ENCODE measurements around the gene PGLYRP4. TPM values are rescaled to one million over a fixed set of nuclear protein-coding genes. Genes with fewer than 3 reads are reported as not detected.

PGLYRP4 gene
- total and polyA plus RNA-seq, 2 of the 4 experiments (the other 2 are of a cell fraction) = not detected

- Histone ChIP-seq H3K27ac (ENCODE audit: insufficient read depth, low read length) (no peak overlapping the region), H2AK5ac (ENCODE audit: low read depth, low read length) (no peak overlapping the region), H3K4me3 (ENCODE audit: insufficient read depth, low read depth, low read length) (no peak overlapping the region), H2BK5ac (ENCODE audit: low read depth, low read length, poor library complexity, severe bottlenecking) (no peak overlapping the region), H4K91ac (ENCODE audit: insufficient read depth, low read depth, low read length) (no peak overlapping the region), H3K9me1 (ENCODE audit: insufficient read depth, low read length) (no peaks in the 10 kb centered on the region), H4K8ac (ENCODE audit: low read depth in 2 of 2, low read length in 2 of 2) (no peak overlapping the region), H3K4ac (ENCODE audit: low read depth, low read length) (no peak overlapping the region), H3K23ac (ENCODE audit: low read depth, low read length) (no peak overlapping the region), H3K36me3 (ENCODE audit: control insufficient read depth, insufficient read depth, low read length) (no peaks in the 10 kb centered on the region), H3K4me2 (ENCODE audit: low read depth, low read length) (no peak overlapping the region), H3K79me1 (ENCODE audit: low read depth in 1 of 2, low read length in 2 of 2) (no peaks in the 10 kb centered on the region), H3K4me1 (ENCODE audit: control insufficient read depth, insufficient read depth, low read length) (no peaks in the 10 kb centered on the region), H3K9ac (ENCODE audit: low read depth, low read length) (no peak overlapping the region), H3K18ac (ENCODE audit: low read depth, low read length) (no peak overlapping the region), H3K56ac (ENCODE audit: extremely low read depth, insufficient read depth, low read length) (no peak overlapping the region), H2AK9ac (replicated peaks; ENCODE audit: low read depth, low read length, poor library complexity) (no peak overlapping the region), H4K5ac (ENCODE audit: low read depth, low read length) (no peak overlapping the region), H2BK120ac (ENCODE audit: low read depth, low read length) (no peak overlapping the region), H3K14ac (replicated peaks; ENCODE audit: low read depth, low read length) (no peak overlapping the region), H3K9me3 (ENCODE audit: control insufficient read depth, insufficient read depth, low read length) (no peaks in the 10 kb centered on the region), H2BK20ac (ENCODE audit: low read depth, low read length) (no peak overlapping the region), H4K20me1 (ENCODE audit: insufficient read depth, low read length) (no peaks in the 10 kb centered on the region), H2AFZ (replicated peaks; ENCODE audit: low read length, poor library complexity) (no peak overlapping the region), H3K27me3 (ENCODE audit: control insufficient read depth, insufficient read depth, low read length) (peaks cover 4% of the 10 kb centered on the region; the same call in 1 of the 2 replicates), H2BK15ac (ENCODE audit: low read depth, low read length) (no peak overlapping the region)
- BruUV-seq (replicated peaks) = no TSS peak
- CTCF ChIA-PET = interaction anchor here (0.6 to 3.8 kb wide), 11 partner anchors 9 to 433 kb away, joined by 3 to 41 read pairs (median 4); no protein-coding TSS in a partner anchor
- WGBS, 2 experiments (ENCODE audit: extremely low coverage in 2 of 2, insufficient read length in 1 of 2) = 0% methylated on average over 1 of the region's 4 CpGs; no CpG with 5 or more reads in 1 of the 2 experiments
- dilution Hi-C loops (cut with HindIII; ENCODE audit: low sequenced_read_pairs, unreplicated experiment) (no loop called here), in situ Hi-C loops (cut with MboI; ENCODE audit: low sequenced_read_pairs) (no loop called here), intact Hi-C loops (cut with micrococcal nuclease) (loop anchor here (1.0 kb wide), 4 partner anchors 143 to 397 kb away; no protein-coding TSS in a partner anchor)
- POLR2A ChIA-PET (ENCODE audit: unreplicated experiment) = no interaction called here
- no peak for TF ChIP-seq USF2 (IDR thresholded peaks at IDR 0.05; ENCODE audit: low read depth, low read length)
- TF ChIP-seq CTCF (conservative IDR thresholded peaks at IDR 0.05; ENCODE audit: low read depth, low read length) = peak; percentile 92
- TF ChIP-seq SMC3 (IDR thresholded peaks at IDR 0.05; ENCODE audit: low read depth, low read length) = peak; percentile 72
- no peak for TF ChIP-seq CEBPB (IDR thresholded peaks at IDR 0.05; ENCODE audit: low read depth, low read length)
- no peak for TF ChIP-seq BHLHE40 (IDR thresholded peaks at IDR 0.05; ENCODE audit: low read depth, low read length)
- no peak for TF ChIP-seq RFX5 (IDR thresholded peaks at IDR 0.05; ENCODE audit: low read depth, low read length)
- no peak for TF ChIP-seq POLR2A (IDR thresholded peaks at IDR 0.05; ENCODE audit: low read depth, low read length)
- TF ChIP-seq RCOR1 (IDR thresholded peaks at IDR 0.05; ENCODE audit: insufficient replicate concordance, low read length) = no peak
- no peak for TF ChIP-seq MAFK (IDR thresholded peaks at IDR 0.05; ENCODE audit: low read depth, low read length)
- TF ChIP-seq CHD1 (IDR thresholded peaks at IDR 0.05; ENCODE audit: low read depth, low read length) = no peak
- no peak for TF ChIP-seq MXI1 (IDR thresholded peaks at IDR 0.05; ENCODE audit: borderline replicate concordance, low read depth, low read length)
- no peak for TF ChIP-seq FOS (IDR thresholded peaks at IDR 0.05; ENCODE audit: low read depth, low read length)
- TF ChIP-seq RAD21 (IDR thresholded peaks at IDR 0.05; ENCODE audit: low read length) = peak; percentile 91
- no peak for TF ChIP-seq NFE2L2 (IDR thresholded peaks at IDR 0.05; ENCODE audit: low read depth, low read length)
- TF ChIP-seq ELK1 (IDR thresholded peaks at IDR 0.05; ENCODE audit: borderline replicate concordance, low read depth, low read length) = no peak
- TF ChIP-seq MAZ (IDR thresholded peaks at IDR 0.05; ENCODE audit: borderline replicate concordance, low read depth, low read length) = no peak
- ATAC-seq (ENCODE audit: low read depth) = peak; percentile 93
- peak; percentile 62 for DNase-seq
Measured at GRCh38 chr1:153352523-153352922, 3.9 kb upstream of the PGLYRP4 start.
